ENCODE results near the gene OR1L8.
"Not testable (repeated sequence)": the region's sequence is repeated elsewhere in the genome, so short reads cannot be mapped to it uniquely, and the experiment has no call there.

The OR1L8 gene, protein sequence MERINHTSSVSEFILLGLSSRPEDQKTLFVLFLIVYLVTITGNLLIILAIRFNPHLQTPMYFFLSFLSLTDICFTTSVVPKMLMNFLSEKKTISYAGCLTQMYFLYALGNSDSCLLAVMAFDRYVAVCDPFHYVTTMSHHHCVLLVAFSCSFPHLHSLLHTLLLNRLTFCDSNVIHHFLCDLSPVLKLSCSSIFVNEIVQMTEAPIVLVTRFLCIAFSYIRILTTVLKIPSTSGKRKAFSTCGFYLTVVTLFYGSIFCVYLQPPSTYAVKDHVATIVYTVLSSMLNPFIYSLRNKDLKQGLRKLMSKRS

DNA sequence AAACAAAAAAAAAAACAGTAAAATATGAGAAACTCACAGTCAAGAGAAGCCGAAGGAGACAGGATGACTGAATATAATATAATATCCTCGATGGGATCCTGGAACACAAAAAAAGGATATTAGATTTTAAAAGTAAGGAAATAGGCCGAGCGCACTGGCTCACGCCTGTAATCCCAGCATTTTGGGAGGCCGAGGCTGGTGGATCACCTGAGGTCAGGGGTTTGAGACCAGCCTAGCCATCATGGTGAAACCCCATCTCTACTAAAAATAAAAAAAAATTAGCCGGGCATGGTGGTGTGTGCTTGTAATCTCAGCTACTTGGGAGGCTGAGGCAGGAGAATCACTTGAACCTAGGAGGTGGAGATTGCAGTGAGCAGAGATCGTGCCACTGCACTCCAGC lies at the start of gene OR1L8:
OR1L8 (minus strand) TSS at position 101 of the 400 bp plus-strand sequence. CDS start 14,907 bp downstream, outside the sequence.
- DNase-seq (ENCODE audit: low read depth) = not testable (repeated sequence)

DNA sequence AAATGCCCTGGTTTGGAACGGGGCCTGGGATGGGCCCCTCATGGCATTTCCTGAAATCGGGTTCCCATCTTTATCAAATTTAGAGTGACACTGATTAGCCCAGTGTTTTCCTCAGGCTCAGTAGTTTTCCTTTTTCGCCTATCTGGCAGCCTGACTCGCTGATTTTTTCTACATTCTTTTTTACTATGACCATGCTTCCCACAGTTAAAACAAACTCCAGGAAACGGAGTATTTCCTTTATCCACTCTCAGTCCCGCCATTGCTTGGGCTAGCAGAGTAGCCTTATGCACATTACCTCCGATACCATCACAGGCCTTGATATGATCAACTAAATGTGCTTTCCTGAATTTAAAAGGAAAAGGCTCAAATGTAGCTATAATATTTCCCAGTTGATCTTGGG lies 36.8 kb upstream of the OR1L8 start:
- DNase-seq (ENCODE audit: low read depth) = no peak

DNA sequence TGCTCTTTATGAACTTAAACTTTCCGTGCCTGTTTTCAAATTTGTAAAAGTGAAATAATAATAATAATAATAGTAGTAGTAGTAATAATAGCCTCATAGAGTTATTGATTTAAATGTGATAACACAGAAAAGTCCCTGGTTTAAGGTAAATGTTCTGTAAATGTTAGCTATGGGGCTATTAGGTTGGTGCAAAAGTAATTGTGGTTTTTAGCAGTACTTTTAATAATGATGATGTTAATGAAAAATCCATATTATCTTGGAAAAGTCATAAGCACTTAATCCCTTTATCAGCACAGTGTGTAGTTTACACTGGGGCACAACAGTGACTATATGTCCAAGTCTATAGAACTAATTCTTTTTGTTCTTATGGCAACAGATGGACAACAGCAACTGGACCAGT lies 31.2 kb upstream of the OR1L8 start, which contains the start of gene OR1Q1:
OR1Q1 (plus strand) TSS at position 377 of the 400 bp plus-strand sequence; CDS start at position 377, 0 bp downstream.
- no peak for DNase-seq (ENCODE audit: low read depth)

DNA sequence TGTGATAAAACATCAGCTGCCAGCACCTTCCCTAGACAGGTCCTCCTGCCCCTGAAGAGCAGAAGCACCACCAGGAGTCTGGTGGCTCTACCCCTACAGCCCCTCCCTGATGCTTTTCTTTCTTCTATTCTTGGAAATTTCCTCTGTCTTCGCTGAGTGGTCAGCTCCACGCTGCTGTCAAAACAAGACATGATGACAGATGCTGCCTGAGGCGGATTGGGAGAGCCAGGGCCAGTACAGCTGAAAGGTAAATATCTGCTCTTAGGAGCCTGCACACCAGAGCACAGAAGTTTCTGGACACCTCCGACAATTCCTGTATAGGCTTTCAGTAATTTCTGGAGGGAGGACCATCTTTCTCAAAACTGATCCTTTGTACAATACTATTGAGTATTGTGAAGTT lies 26.6 kb upstream of the OR1L8 start:
- DNase-seq (ENCODE audit: low read depth) = no peak

DNA sequence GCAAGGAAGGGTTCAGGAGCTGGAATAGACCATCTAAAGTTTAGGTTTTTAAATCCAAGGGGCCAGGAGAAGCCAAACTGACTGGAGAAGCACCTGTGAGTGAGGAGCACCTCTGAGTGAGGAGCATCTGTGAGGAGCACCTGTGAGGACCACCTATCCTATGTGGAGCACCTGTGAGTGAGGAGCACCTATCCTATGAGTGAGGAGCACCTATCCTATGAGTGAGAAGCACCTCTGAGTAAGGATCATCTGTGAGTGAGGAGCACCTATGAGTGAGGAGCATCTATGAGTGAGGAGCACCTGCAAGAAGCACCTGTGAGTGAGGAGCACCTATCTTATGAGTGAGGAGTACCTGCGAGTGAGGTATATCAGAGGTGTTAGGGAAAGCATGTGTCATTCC lies 23.4 kb upstream of the OR1L8 start:
- DNase-seq (ENCODE audit: low read depth) = no peak

DNA sequence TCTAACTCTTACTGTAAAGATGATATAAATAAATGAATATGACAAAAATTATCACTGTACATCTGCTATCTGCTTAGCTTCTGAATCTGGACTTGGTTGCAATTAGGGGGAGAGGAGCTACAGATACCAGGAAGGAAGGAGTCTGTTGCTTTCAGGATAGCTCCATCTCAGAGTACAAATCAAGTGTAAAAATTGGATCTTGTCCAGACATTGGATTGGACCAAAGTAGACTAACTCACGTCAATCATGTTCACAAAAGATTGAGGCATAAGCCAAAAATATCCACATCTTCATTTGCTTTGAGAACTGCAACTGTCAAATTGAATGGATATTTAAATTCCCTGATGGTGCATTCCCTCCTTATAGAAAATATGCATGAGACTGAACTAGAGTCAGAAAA lies 22.5 kb upstream of the OR1L8 start:
- DNase-seq (ENCODE audit: low read depth) = no peak

DNA sequence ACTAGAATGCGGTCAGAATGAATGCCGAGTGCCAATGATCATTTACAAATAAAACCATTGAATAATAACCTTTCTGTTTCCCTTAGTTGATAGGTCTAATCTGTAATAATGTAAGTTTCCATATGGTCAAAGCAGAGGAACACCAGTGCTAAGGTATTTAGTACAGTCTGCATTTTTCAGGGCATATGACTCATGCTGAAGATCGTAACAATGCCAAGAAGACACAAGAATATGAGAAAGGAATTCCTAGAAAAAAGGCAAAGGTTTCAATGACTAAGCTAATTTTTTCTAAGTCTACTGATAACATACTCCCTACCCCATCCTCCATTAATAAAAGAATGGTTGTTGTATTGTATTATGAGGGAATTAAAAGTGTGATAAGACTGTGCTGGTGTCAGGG lies 2.8 kb downstream of the OR1L8 start:
- DNase-seq (ENCODE audit: low read depth) = peak; percentile 77

DNA sequence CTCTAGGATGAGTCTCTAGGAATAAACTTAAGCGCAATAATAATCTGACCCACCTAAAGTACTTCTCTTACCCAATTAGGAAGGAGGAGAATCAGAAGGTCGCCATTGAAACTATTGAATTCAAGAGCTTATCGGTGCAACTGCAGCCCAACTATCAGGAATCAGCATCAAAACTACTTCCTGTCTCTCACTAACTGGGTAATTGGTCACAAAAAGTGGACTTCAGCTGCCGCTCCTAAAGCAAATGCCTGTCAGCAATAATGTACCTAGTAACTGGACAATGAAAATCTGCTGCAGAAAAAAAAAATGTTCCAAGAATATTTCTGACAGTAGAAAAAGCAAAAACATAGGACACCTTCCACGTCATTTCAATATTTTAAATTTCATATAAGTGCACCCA lies 3.3 kb downstream of the OR1L8 start:
- DNase-seq (ENCODE audit: low read depth) = no peak

DNA sequence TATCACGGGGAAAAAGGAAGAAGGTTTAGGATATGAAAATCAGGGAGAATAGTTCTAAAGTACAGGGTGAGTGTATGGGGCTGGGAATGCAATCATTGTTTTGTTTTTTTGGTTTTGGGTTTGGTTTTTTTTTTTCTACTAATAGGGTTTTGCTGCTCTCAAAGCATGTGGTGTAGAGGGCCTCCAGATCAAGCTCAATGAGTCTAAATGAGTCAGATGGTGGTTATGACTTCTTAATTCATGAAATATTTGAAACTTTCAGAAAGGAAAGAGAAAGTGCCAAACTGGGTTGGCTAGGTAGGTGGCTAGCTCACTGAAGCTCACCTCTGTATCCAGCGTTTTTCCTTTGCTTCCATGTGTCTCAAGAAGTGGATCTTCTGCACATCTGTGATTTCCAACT lies 10.7 kb downstream of the OR1L8 start:
- DNase-seq (ENCODE audit: low read depth) = no peak

DNA sequence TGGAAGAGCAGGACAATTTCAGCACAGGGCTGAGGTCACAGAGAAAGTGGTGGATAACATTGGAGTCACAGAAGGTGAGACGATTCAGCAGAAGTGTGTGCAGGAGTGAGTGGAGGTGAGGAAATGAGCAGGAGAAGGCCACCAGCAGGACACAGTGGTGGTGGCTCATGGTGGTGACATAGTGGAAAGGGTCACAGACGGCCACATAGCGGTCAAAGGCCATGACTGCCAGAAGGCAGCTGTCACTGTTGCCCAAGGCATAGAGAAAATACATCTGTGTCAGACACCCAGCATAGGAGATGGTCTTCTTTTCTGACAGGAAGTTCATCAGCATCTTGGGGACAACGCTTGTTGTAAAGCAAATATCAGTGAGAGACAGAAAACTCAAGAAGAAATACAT lies 15.3 kb downstream of the OR1L8 start:
- DNase-seq (ENCODE audit: low read depth) = no peak

DNA sequence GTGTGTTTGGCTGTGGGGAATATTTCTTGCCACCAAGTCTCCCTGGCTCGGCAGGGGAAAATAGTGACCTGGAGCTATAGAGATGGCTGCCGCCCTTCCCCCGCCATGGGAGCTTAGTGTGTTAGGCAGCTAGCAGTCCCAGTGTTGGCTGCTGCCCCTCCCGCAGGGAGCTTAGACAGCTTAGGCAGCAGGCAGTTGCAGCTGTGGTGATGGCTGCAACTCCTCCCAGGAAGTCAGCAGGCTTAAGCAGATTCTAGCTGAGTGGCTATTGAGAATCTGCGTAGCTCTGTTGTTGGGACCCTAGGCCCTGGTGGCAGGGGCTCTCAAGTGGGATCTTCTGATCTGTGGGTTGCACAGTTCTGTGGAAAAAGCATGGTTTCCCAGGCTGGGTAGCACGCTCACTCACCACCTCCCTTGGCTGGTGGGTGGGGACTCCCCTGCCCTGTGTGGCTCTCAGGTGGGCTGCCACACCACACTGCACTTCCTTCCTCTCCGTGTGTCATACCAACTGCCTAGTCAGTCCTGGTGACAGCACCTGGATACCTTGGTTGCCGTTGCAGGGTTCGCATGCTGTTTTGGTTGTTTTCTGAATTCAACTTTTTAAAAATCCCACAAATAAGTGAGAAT lies 20.9 kb downstream of the OR1L8 start:
- no peak for DNase-seq (ENCODE audit: low read depth)

DNA sequence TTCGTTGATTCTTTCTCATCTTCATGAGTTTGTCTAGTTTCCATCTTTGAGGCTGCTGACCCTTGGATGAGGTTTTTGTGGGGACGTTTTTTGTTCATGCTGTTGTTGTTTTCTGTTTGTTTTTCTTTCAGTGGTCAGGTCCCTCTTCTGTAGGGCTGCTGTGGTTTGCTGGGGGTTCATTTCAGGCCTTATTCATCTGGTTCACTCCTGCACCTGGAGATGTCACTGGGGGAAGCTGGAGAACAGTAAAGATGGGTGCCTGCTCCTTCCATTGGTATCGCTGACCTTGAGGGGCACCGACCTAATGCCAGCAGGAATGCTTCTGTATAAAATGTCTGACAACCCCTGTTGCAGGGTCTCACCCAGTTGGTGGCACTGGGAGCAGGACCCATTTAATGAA lies 21.7 kb downstream of the OR1L8 start:
- no peak for DNase-seq (ENCODE audit: low read depth)

DNA sequence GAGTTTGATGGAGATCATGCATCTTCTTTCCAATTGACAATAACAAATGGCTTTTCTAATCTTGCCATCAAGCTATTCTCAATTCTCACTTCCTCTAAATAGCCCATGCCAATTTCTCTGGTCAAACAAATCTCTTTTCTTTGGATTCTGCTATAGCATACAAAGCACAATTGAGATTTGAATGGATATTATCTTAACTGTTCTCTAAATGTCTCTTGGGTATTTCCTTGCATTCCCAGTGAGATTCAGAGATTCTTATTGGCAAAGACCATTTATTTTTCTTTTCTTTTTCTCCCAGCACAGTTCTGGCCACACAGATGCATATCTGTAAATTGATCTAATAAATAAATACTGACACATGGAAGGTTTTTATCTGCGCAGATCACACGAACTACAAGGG lies 30.4 kb downstream of the OR1L8 start, which contains the start of gene OR1N2:
OR1N2 (plus strand) TSS at position 301 of the 400 bp plus-strand sequence. CDS start 100 bp downstream, outside the sequence.
- DNase-seq (ENCODE audit: low read depth) = no peak

DNA sequence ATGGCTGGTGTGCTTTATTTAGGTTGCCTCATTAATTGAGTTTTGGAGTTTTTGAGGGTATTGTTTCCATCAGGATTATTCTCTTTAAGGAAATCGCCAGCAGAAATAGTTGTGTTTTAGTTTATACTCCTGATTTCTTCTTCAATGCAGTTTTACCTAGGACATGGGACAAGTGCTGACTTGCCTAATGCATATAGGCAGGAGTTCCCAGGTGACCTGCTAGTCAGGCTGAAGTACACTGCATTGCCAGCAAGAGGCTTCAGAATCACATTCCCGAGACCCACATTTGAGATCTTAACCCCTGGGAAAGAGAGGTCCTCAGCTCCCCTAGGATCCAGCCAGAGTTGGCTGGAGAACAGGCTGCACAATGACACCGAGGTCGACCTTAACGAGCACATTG lies 31.8 kb downstream of the OR1L8 start:
- no peak for DNase-seq (ENCODE audit: low read depth)

DNA sequence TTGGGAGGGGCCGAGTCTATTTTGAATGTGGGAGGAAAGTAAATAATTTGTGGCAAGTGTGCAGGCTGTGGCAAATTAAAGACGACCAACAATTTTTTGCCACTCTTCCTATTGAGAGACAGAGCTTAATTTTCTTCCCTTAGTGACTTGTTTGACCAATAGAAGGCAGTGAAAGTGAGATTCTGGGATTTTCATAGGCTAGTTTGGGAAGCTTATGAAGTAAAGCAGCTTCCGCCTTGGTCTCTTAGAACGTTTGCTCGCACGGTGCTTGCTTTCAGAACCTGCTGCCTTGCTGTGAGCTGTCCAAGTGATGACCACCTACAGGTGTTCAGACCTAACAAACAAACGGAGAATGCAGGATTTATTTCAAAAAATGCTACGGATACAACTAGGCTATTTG lies 37.0 kb downstream of the OR1L8 start:
- no peak for DNase-seq (ENCODE audit: low read depth)

DNA sequence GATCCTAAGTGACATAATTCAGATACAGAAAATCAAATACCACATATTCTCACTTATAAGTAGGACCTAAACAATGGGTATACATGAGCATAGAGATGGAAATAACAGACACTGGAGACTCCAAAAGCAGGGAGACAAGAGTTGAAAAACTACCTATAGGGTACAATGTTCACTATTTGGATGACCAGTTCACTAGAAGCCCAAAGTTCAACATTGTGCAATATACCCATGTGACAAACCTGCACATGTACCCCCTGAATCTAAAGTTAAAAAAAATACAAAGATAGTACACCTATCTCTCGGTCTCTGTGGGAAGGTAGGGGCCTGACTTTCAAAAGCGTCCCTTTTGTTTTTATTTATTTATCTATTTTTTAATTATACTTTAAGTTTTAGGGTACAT lies 44.4 kb downstream of the OR1L8 start:
- no peak for DNase-seq (ENCODE audit: low read depth)

DNA sequence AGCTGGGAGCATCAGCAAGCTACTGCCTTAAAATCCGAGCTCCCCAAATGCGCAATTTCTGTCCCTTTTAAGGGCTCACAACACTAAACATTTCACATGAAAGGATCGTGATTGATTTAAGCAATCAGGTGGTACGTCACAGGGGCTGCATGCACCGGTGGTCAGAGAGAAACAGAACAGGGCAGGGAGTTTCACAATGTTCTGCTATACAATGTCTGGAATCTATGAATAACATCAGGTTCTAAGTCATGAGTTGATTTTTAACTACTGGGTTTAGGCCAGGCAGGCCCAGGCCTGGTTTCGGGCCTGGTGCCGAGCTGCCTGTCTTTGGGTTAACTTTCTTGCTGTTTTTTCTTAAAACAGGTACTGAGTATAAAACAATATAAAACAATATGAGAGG lies 46.1 kb downstream of the OR1L8 start:
- DNase-seq (ENCODE audit: low read depth) = not testable (repeated sequence)

DNA sequence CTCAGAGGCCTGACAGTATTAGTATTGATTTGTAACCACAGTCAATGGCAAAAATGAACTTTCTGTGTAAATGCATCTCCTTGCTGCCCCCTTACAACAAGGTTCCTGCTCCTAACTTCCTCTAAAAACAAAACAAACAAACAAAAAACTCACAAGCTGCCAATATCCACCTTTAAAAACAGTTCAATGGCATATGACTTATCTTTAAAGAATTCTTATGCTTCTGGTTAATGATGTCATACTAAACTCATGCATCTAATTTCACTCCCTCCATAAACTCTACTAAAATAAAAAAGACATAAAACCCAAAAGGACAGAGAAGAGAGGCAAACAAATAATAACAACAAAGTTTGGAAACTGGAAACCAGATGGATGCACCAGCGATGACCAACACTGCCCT lies 47.0 kb downstream of the OR1L8 start:
- peak; percentile 3 for DNase-seq (ENCODE audit: low read depth)

DNA sequence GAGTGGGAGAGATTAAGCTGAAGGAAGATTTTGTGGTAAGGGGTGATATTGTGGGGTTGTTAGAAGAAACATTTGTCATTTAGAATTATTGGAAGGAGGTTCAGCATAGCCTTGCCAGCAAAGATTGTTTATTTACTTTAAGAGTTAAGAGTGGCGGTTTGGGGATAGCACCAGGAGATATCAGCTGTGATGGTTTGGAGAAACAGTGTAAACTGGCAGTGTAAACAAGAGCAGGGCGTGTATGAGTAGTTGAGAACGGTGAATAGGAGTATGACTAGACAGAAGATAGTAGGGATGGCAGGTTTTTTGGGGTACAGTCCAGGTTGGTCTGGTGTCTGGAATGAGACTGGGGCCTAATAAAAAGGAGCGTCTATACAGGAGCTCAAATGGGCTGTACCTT lies 52.0 kb downstream of the OR1L8 start:
- not testable (repeated sequence) for DNase-seq (ENCODE audit: low read depth)

DNA sequence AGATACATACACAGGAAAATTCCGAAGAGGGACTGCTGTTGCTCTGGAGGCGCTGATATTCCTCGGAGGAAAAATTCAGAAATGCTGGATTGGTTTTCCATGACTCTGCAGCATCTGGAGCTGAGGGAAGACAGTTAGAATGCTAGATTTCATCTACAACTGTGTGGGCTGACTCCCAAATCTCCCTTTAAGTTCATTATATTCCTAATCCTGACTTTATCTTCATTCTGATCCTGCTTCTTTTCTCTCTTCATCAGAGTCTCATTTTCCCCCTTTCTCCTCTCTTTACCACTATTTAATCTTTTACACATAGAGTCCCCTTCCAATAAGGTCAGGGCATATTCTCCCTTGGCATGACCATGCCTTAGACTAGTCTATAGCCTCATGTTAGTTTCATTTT lies 56.0 kb downstream of the OR1L8 start, which contains the start of gene OR1N1:
OR1N1 (minus strand) TSS at position 101 of the 400 bp plus-strand sequence; CDS start at position 101, 0 bp downstream.
- DNase-seq (ENCODE audit: low read depth) = no peak

DNA sequence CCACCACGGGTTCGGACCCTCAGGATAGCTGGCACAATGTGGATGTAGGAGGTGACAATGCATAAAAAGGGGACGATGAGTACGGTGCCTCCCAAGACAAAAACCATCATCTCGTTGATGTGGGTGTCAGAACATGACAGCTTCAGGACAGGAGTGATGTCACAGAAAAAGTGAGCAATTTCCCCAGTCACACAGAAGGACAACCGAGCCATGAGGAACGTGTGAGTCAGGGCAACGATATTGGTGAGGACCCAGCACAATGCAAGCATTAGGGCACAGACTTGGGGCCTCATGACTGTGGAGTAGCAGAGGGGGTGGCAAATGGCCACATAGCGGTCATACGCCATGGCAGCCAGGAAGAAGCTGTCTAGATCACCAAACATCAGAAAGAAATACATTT lies 56.6 kb downstream of the OR1L8 start:
- DNase-seq (ENCODE audit: low read depth) = no peak

DNA sequence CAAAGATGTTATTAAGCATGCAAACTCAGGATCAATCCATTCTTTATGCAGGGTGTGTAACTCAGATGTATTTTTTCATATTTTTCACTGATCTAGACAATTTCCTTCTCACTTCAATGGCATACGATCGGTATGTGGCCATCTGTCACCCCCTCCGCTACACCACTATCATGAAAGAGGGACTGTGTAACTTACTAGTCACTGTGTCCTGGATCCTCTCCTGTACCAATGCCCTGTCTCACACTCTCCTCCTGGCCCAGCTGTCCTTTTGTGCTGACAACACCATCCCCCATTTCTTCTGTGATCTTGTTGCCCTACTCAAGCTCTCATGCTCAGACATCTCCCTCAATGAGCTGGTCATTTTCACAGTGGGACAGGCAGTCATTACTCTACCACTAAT lies 63.8 kb downstream of the OR1L8 start:
- DNase-seq (ENCODE audit: low read depth) = no peak

DNA sequence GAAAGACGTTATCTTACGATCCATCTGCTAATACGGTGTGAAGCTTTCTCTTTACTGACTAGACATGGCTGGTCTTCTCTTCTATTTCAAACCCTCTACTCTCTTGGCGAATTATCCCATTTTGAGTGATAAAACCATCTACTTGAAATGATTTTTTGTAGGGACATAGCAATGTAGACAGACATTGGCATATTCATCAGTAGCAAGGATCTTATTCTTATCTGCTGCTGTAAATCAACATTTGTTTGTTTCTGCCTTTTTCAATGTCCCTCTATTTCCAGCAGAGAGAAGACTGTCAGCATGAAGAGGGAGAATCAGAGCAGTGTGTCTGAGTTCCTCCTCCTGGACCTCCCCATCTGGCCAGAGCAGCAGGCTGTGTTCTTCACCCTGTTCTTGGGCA lies 64.3 kb downstream of the OR1L8 start, which contains the start of gene OR1J4:
OR1J4 (plus strand) TSS at position 301 of the 400 bp plus-strand sequence; CDS start at position 301, 0 bp downstream.
- no peak for DNase-seq (ENCODE audit: low read depth)
